Bronchial epithelial cell (primary cell): ENCODE measurements around the gene CYP4F22. TPM values are rescaled to one million over a fixed set of nuclear protein-coding genes. Genes with fewer than 3 reads are reported as not detected.
"Not testable (repeated sequence)": the region's sequence is repeated elsewhere in the genome, so short reads cannot be mapped to it uniquely, and the experiment has no call there.

ENCODE experiments used
- DNase-seq: peaks from one replicate; pipeline ENCODE4 v3.0.0-alpha.2; 2010; ENCODE audit warnings: low read depth
- FAIRE-seq: peaks from 2 replicates; lab custom pipeline; 2011; peaks lifted over from hg19 to GRCh38; lab: Jason Lieb, UNC
- H3K27me3 ChIP-seq: 2 replicates; pipeline ENCODE4 v1.5.1; 2011; ENCODE audit warnings: low read length; ENCODE audit not compliant: control insufficient read depth, insufficient read depth
- H3K36me3 ChIP-seq: 2 replicates; pipeline ENCODE4 v1.5.1; 2011; ENCODE audit warnings: low read length; ENCODE audit not compliant: control insufficient read depth, insufficient read depth
- H3K4me3 ChIP-seq: 2 replicates; pipeline ENCODE4 v1.5.1; 2011; ENCODE audit warnings: mild to moderate bottlenecking, low read depth, low read length, control low read depth
- CTCF ChIP-seq: IDR thresholded peaks from 2 replicates; pipeline ENCODE4 v1.5.1; 2011; ENCODE audit warnings: mild to moderate bottlenecking, moderate library complexity, low read length, control low read depth, inconsistent platforms; ENCODE audit not compliant: insufficient read depth, severe bottlenecking
- total RNA-seq: library from RNA; depleted of rRNA; stranded (reverse); fragments of >200 nt; gene quantifications from 2 replicates; pipeline ENCODE4 v1.2.1, GENCODE V29; 2014

The CYP4F22 gene
- total RNA-seq, 1 donor from 2014 or later = not detected

- DNase-seq = no peak
- no peak for TF ChIP-seq CTCF
- Histone ChIP-seq H3K4me3 (no peak overlapping the region), H3K27me3 (peaks cover 12% of the 10 kb centered on the region), H3K36me3 (no peaks in the 10 kb centered on the region)
- no peak for FAIRE-seq
Measured at GRCh38 chr19:15467734-15468214, 40.6 kb upstream of the CYP4F22 start.

GRCh38 chr19:15468675-15469512 is 39.4 kb upstream of the CYP4F22 start:
- no peak for FAIRE-seq
- H3K36me3 ChIP-seq = no peaks in the 10 kb centered on the region
- H3K27me3 ChIP-seq = peaks cover 12% of the 10 kb centered on the region
- no peak for DNase-seq
- no peak overlapping the region for H3K4me3 ChIP-seq
- no peak for TF ChIP-seq CTCF

GRCh38 chr19:15469513-15470297 is 38.6 kb upstream of the CYP4F22 start:
- H3K27me3 ChIP-seq = peaks cover 12% of the 10 kb centered on the region
- FAIRE-seq = no peak
- H3K36me3 ChIP-seq = no peaks in the 10 kb centered on the region
- no peak for DNase-seq
- H3K4me3 ChIP-seq = peak overlapping the region; percentile 3
- no peak for TF ChIP-seq CTCF

- no peak for TF ChIP-seq CTCF
- peaks cover 12% of the 10 kb centered on the region for H3K27me3 ChIP-seq
- DNase-seq = no peak
- H3K36me3 ChIP-seq = no peaks in the 10 kb centered on the region
- H3K4me3 ChIP-seq = no peak overlapping the region
- FAIRE-seq = no peak
Measured at GRCh38 chr19:15471639-15472101, 36.7 kb upstream of the CYP4F22 start.

GRCh38 chr19:15473821-15474220 is 34.5 kb upstream of the CYP4F22 start:
- H3K36me3 ChIP-seq, FAIRE-seq, DNase-seq, H3K4me3 ChIP-seq: not testable (repeated sequence)
- peaks cover 12% of the 10 kb centered on the region for H3K27me3 ChIP-seq

GRCh38 chr19:15475169-15475568 is 33.2 kb upstream of the CYP4F22 start:
- H3K4me3 ChIP-seq = no peak overlapping the region
- no peak for TF ChIP-seq CTCF
- H3K27me3 ChIP-seq = no peaks in the 10 kb centered on the region
- DNase-seq (no peak), FAIRE-seq (no peak)
- no peaks in the 10 kb centered on the region for H3K36me3 ChIP-seq
